Stimulated activated effector memory CD8-positive, alpha-beta T cell treated with anti-CD3 and anti-CD28 coated beads, Interleukin-12 subunit alpha, Interleukin-12 subunit beta, amount 100 ng/mL, for 72 hours (primary cell): ENCODE data around the gene EFCAB8.
"Not testable (repeated sequence)": the region's sequence is repeated elsewhere in the genome, so short reads cannot be mapped to it uniquely, and the experiment has no call there.

Experiments used
- ATAC-seq: fragments of 150-1000 bp; cut with Tn5 transposase; 2 replicates; pipeline ENCODE4 v1.10.0; 2021
- DNase-seq, 2 donors: peaks; one replicate each; pipeline ENCODE4 v3.0.0; 2021 to 2022; ENCODE audit warnings: low spot score in 2 of 2
- H3K27ac Mint-ChIP-seq: one replicate; pipeline ENCODE4 v1.8.0; 2022; ENCODE audit warnings: mild to moderate bottlenecking, mixed read lengths
- H3K36me3 Mint-ChIP-seq: one replicate; pipeline ENCODE4 v1.8.0; 2022; ENCODE audit warnings: mild to moderate bottlenecking, mixed read lengths
- H3K4me1 Mint-ChIP-seq: one replicate; pipeline ENCODE4 v1.8.0; 2022; ENCODE audit warnings: mixed read lengths
- H3K4me3 Mint-ChIP-seq: one replicate; pipeline ENCODE4 v1.8.0; 2022; ENCODE audit warnings: mild to moderate bottlenecking, mixed read lengths
- H3K9me3 Mint-ChIP-seq: one replicate; pipeline ENCODE4 v1.8.0; 2022; ENCODE audit warnings: mixed read lengths

The EFCAB8 gene

GRCh38 chr20:32870526-32870925 lies 11.8 kb downstream of the EFCAB8 start:
- DNase-seq, ATAC-seq, H3K27ac Mint-ChIP-seq, H3K36me3 Mint-ChIP-seq, H3K4me1 Mint-ChIP-seq, H3K9me3 Mint-ChIP-seq, H3K4me3 Mint-ChIP-seq: not testable (repeated sequence)

- ATAC-seq, result no peak
- no peaks in the 10 kb centered on the region for H3K36me3 Mint-ChIP-seq
- H3K4me1 Mint-ChIP-seq, result peaks cover 7% of the 10 kb centered on the region
- no peaks in the 10 kb centered on the region for H3K9me3 Mint-ChIP-seq
- no peak overlapping the region for H3K4me3 Mint-ChIP-seq
- H3K27ac Mint-ChIP-seq, result no peak overlapping the region
- no peak for DNase-seq
Observed at GRCh38 chr20:32870985-32871384, 12.3 kb downstream of the EFCAB8 start.

- H3K4me1 Mint-ChIP-seq, result peaks cover 7% of the 10 kb centered on the region
- H3K36me3 Mint-ChIP-seq, result no peaks in the 10 kb centered on the region
- no peaks in the 10 kb centered on the region for H3K9me3 Mint-ChIP-seq
- H3K27ac Mint-ChIP-seq, result no peak overlapping the region
- H3K4me3 Mint-ChIP-seq, result no peak overlapping the region
- ATAC-seq (no peak), DNase-seq (no peak)
Observed at GRCh38 chr20:32871627-32872160, 13.0 kb downstream of the EFCAB8 start.

GRCh38 chr20:32872266-32872665 lies 13.5 kb downstream of the EFCAB8 start:
- Mint-ChIP-seq H3K9me3 (no peaks in the 10 kb centered on the region), H3K4me1 (peaks cover 1% of the 10 kb centered on the region), H3K27ac (no peak overlapping the region), H3K36me3 (no peaks in the 10 kb centered on the region), H3K4me3 (no peak overlapping the region)
- ATAC-seq (no peak), DNase-seq (no peak)

- ATAC-seq (no peak), DNase-seq (no peak)
- Mint-ChIP-seq H3K36me3 (no peaks in the 10 kb centered on the region), H3K27ac (no peak overlapping the region), H3K4me3 (no peak overlapping the region), H3K9me3 (no peaks in the 10 kb centered on the region), H3K4me1 (no peaks in the 10 kb centered on the region)
Observed at GRCh38 chr20:32875673-32876072, 16.9 kb downstream of the EFCAB8 start.

GRCh38 chr20:32877507-32877906 lies 18.8 kb downstream of the EFCAB8 start:
- Mint-ChIP-seq H3K36me3 (no peaks in the 10 kb centered on the region), H3K4me1 (no peaks in the 10 kb centered on the region), H3K9me3 (no peaks in the 10 kb centered on the region), H3K4me3 (no peak overlapping the region), H3K27ac (no peak overlapping the region)
- DNase-seq (no peak), ATAC-seq (no peak)

GRCh38 chr20:32878820-32879219 lies 20.1 kb downstream of the EFCAB8 start:
- H3K4me3 Mint-ChIP-seq, result no peak overlapping the region
- H3K27ac Mint-ChIP-seq, result no peak overlapping the region
- no peaks in the 10 kb centered on the region for H3K36me3 Mint-ChIP-seq
- DNase-seq, result no peak
- H3K4me1 Mint-ChIP-seq, result no peaks in the 10 kb centered on the region
- H3K9me3 Mint-ChIP-seq, result no peaks in the 10 kb centered on the region
- ATAC-seq, result no peak

GRCh38 chr20:32879538-32879937 lies 20.8 kb downstream of the EFCAB8 start:
- no peak overlapping the region for H3K4me3 Mint-ChIP-seq
- ATAC-seq, result no peak
- H3K36me3 Mint-ChIP-seq, result no peaks in the 10 kb centered on the region

GRCh38 chr20:32880635-32881034 lies 21.9 kb downstream of the EFCAB8 start:
- no peaks in the 10 kb centered on the region for H3K9me3 Mint-ChIP-seq
- DNase-seq, result no peak
- H3K4me1 Mint-ChIP-seq, result no peaks in the 10 kb centered on the region
- H3K27ac Mint-ChIP-seq, result no peak overlapping the region
- H3K4me3 Mint-ChIP-seq, result no peak overlapping the region
- no peak for ATAC-seq
- no peaks in the 10 kb centered on the region for H3K36me3 Mint-ChIP-seq

More at GRCh38 chr20:32879538-32879937, 20.8 kb downstream of the EFCAB8 start:
- H3K9me3 Mint-ChIP-seq, result no peaks in the 10 kb centered on the region
- H3K4me1 Mint-ChIP-seq, result no peaks in the 10 kb centered on the region
- DNase-seq, result no peak
- H3K27ac Mint-ChIP-seq, result no peak overlapping the region

GRCh38 chr20:32883081-32883480 lies 24.4 kb downstream of the EFCAB8 start:
- DNase-seq (no peak), ATAC-seq (no peak)
- H3K27ac Mint-ChIP-seq, result no peak overlapping the region
- H3K36me3 Mint-ChIP-seq, result no peaks in the 10 kb centered on the region
- H3K4me3 Mint-ChIP-seq, result no peak overlapping the region
- no peaks in the 10 kb centered on the region for H3K4me1 Mint-ChIP-seq
- no peaks in the 10 kb centered on the region for H3K9me3 Mint-ChIP-seq

- no peaks in the 10 kb centered on the region for H3K9me3 Mint-ChIP-seq
- no peaks in the 10 kb centered on the region for H3K36me3 Mint-ChIP-seq
- no peak overlapping the region for H3K4me3 Mint-ChIP-seq
- H3K4me1 Mint-ChIP-seq, result no peaks in the 10 kb centered on the region
- ATAC-seq (no peak), DNase-seq (no peak)
- no peak overlapping the region for H3K27ac Mint-ChIP-seq
Observed at GRCh38 chr20:32885185-32885584, 26.5 kb downstream of the EFCAB8 start.

GRCh38 chr20:32885952-32886351 lies 27.2 kb downstream of the EFCAB8 start:
- H3K27ac Mint-ChIP-seq, result peak overlapping the region; percentile 50
- no peaks in the 10 kb centered on the region for H3K9me3 Mint-ChIP-seq
- no peak for DNase-seq
- no peaks in the 10 kb centered on the region for H3K36me3 Mint-ChIP-seq
- ATAC-seq, result no peak
- H3K4me1 Mint-ChIP-seq, result no peaks in the 10 kb centered on the region
- H3K4me3 Mint-ChIP-seq, result no peak overlapping the region

GRCh38 chr20:32886652-32887051 lies 27.9 kb downstream of the EFCAB8 start:
- no peak overlapping the region for H3K4me3 Mint-ChIP-seq
- no peaks in the 10 kb centered on the region for H3K4me1 Mint-ChIP-seq
- DNase-seq, result no peak
- no peaks in the 10 kb centered on the region for H3K9me3 Mint-ChIP-seq
- H3K36me3 Mint-ChIP-seq, result no peaks in the 10 kb centered on the region
- H3K27ac Mint-ChIP-seq, result no peak overlapping the region
- no peak for ATAC-seq

- no peak overlapping the region for H3K27ac Mint-ChIP-seq
- ATAC-seq, result no peak
- H3K9me3 Mint-ChIP-seq, result no peaks in the 10 kb centered on the region
- no peaks in the 10 kb centered on the region for H3K36me3 Mint-ChIP-seq
- no peak overlapping the region for H3K4me3 Mint-ChIP-seq
- H3K4me1 Mint-ChIP-seq, result no peaks in the 10 kb centered on the region
- no peak for DNase-seq
Observed at GRCh38 chr20:32887492-32887891, 28.8 kb downstream of the EFCAB8 start.

- Mint-ChIP-seq H3K4me3 (no peak overlapping the region), H3K27ac (no peak overlapping the region), H3K9me3 (no peaks in the 10 kb centered on the region), H3K36me3 (no peaks in the 10 kb centered on the region), H3K4me1 (no peaks in the 10 kb centered on the region)
- no peak for DNase-seq
- no peak for ATAC-seq
Observed at GRCh38 chr20:32888636-32889035, 29.9 kb downstream of the EFCAB8 start.

- H3K4me1 Mint-ChIP-seq, result no peaks in the 10 kb centered on the region
- H3K9me3 Mint-ChIP-seq, result no peaks in the 10 kb centered on the region
- no peak overlapping the region for H3K27ac Mint-ChIP-seq
Observed at GRCh38 chr20:32889281-32889680, 30.6 kb downstream of the EFCAB8 start.

GRCh38 chr20:32891491-32891890 lies 32.8 kb downstream of the EFCAB8 start:
- no peaks in the 10 kb centered on the region for H3K4me1 Mint-ChIP-seq
- no peak for DNase-seq
- H3K9me3 Mint-ChIP-seq, result no peaks in the 10 kb centered on the region
- no peak for ATAC-seq
- H3K36me3 Mint-ChIP-seq, result no peaks in the 10 kb centered on the region
- H3K27ac Mint-ChIP-seq, result no peak overlapping the region
- no peak overlapping the region for H3K4me3 Mint-ChIP-seq

More at GRCh38 chr20:32889281-32889680, 30.6 kb downstream of the EFCAB8 start:
- ATAC-seq (no peak), DNase-seq (no peak)
- no peak overlapping the region for H3K4me3 Mint-ChIP-seq
- H3K36me3 Mint-ChIP-seq, result no peaks in the 10 kb centered on the region
